Heart left ventricle (tissue), 16 donors: Measurements from ENCODE around the gene PDE6A. TPM values are rescaled to one million over a fixed set of nuclear protein-coding genes. Genes with fewer than 3 reads are reported as not detected.

Experiments
- ATAC-seq, 4 donors: fragments of 200-7000 bp; cut with Tn5 transposase; one replicate each; pipeline ENCODE4 v1.9.1; 2020 to 2022; ENCODE audit warnings: moderate library complexity in 4 of 4, mild to moderate bottlenecking in 3 of 4, moderate number of reproducible peaks in 1 of 4
- DNase-seq, 5 donors: peaks; one replicate each; pipeline ENCODE4 v3.0.0-alpha.2; 2020
- H3K27ac ChIP-seq, 12 donors: fragments of 200-600 bp; sonication (generic) in 4 of 12; one replicate each; pipeline versions ENCODE4 v1.5.0 to v1.8.0; 2016 to 2022; ENCODE audit warnings: mild to moderate bottlenecking in 2 of 12
- H3K27me3 ChIP-seq, 9 donors: fragments of 200-600 bp; sonication (generic) in 2 of 9; one replicate each; pipeline versions ENCODE4 v1.5.1 to v1.8.0; 2016 to 2022; ENCODE audit warnings: mild to moderate bottlenecking in 3 of 9
- H3K36me3 ChIP-seq, 9 donors: fragments of 200-600 bp; sonication (generic) in 2 of 9; one replicate each; pipeline versions ENCODE4 v1.5.0 to v1.8.0; 2018 to 2022; ENCODE audit warnings: mild to moderate bottlenecking in 2 of 9
- H3K4me1 ChIP-seq, 12 donors: fragments of 200-600 bp; sonication (generic) in 4 of 12; one replicate each; pipeline versions ENCODE4 v1.5.0 to v1.8.0; 2016 to 2022; ENCODE audit warnings: mild to moderate bottlenecking in 3 of 12
- H3K4me3 ChIP-seq, 12 donors: fragments of 200-600 bp; sonication (generic) in 4 of 12; one replicate each; pipeline versions ENCODE4 v1.5.0 to v1.8.0; 2017 to 2022; ENCODE audit warnings: mild to moderate bottlenecking in 9 of 12, moderate library complexity in 4 of 12
- H3K9me3 ChIP-seq, 12 donors: fragments of 200-600 bp; sonication (generic) in 4 of 12; one replicate each; pipeline versions ENCODE4 v1.5.0 to v1.8.0; 2016 to 2022; ENCODE audit warnings: mild to moderate bottlenecking in 1 of 12
- CTCF ChIP-seq, 12 donors: fragments of 200-600 bp; sonication (generic) in 4 of 12; IDR thresholded peaks; one replicate each; pipeline versions ENCODE4 v1.5.0 to v1.8.0; 2018 to 2022; ENCODE audit warnings: antibody characterized with exemption in 12 of 12, mild to moderate bottlenecking in 5 of 12
- POLR2A ChIP-seq, 2 donors: fragments of 450-650 bp; IDR thresholded peaks; one replicate each; pipeline ENCODE4 v1.6.1; 2017; ENCODE audit warnings: antibody characterized with exemption in 2 of 2, mild to moderate bottlenecking in 2 of 2, moderate library complexity in 2 of 2
- WGBS, 4 donors: extraction: QIAGEN DNeasy Blood & Tissue Kit in 2 of 4; methylation state at CpG; one replicate each; pipeline versions ENCODE4 v1.1.5 to v1.1.7; 2013 to 2018; 5-methylcytosine and 5-hydroxymethylcytosine counted together
- intact Hi-C, 10 donors: fragments of 100-400 bp; cut with DNase I; formaldehyde crosslinking; loops; one replicate each; pipeline versions ENCODE4 v1.11.1 to v1.14.2; 2022
- polyA plus RNA-seq, 2 donors: library from polyadenylated mRNA; stranded (reverse); fragments of 200-250 nt; gene quantifications; one replicate each; pipeline ENCODE4 v1.2.3, GENCODE V29; 2013
- total RNA-seq, 9 donors: library from RNA; depleted of rRNA in 2 of 9; stranded (reverse); fragments of >200 nt in 2 of 9; fragmentation: NEBNext Ultra II Directional in 3 of 9; extraction: Animal tissue kit (Norgen Biotek cat#: 25700) in 3 of 9; gene quantifications; one replicate each; pipeline versions ENCODE4 v1.1.0 to v1.2.4, GENCODE V29; 2016 to 2023
- donor health status: ischemic (EF 13 %, LVEDD 7.1; RV severe dilation, severe dysfunction).
- donor health status: healthy with polysubstance abuse.
- donor health status: DM: no; HTN: yes; CAD: no.
- donor health status: DM: no; HTN: no; CAD: no.
- donor health status: ischemic (EF 25% LVEDD 6.9; RV normal size, moderate dysfunction).
- donor health status: ischemic (EF 25% LVEDD 5.7; RV mildly dilated, moderate dysfunction).
- donor health status: healthy.
- donor health status: DM: yes; HTN: yes; CAD: no.
- donor health status: ischemic (EF 35%, LVEDD 5.7; RV mildly dilated, moderate dysfunction).
- donor health status: nonischemic (EF 11% LVEDD 7.7; RV severe dilation, severe dysfunction).
- donor health status: DM: yes; HTN: yes; CAD: no.
- donor health status: PGD.
- donor health status: ischemic (EF 29% LVEDD 5.4; RV normal size, mild dysfunction).
- donor health status: nonischemic (EF 23%, LVEDD 6.1; RV moderate dilation, normal function).

Gene PDE6A
- total and polyA plus RNA-seq, 11 donors, result 0.04 to 0.35 (median 0.11) TPM; not detected in 1

GRCh38 chr5:149911031-149911430 lies 33.6 kb downstream of the PDE6A start:
- Histone ChIP-seq H3K4me1 (peaks cover 0 to 3% (median 0%) of the 10 kb centered on the region in 12 donors), H3K36me3 (no peaks in the 10 kb centered on the region), H3K4me3 (no peak overlapping the region), H3K9me3 (no peaks in the 10 kb centered on the region), H3K27me3 (no peaks in the 10 kb centered on the region), H3K27ac (no peak overlapping the region)
- DNase-seq (no peak), ATAC-seq (no peak)
- TF ChIP-seq POLR2A (IDR thresholded peaks at IDR 0.05) (no peak), CTCF (IDR thresholded peaks at IDR 0.05) (no peak)
- intact Hi-C loops, result no loop called here
- 79 to 98% (median 84%) methylated on average over 1 of the region's 1 CpG for WGBS, 4 donors

- 83 to 91% (median 87%) methylated on average over 3 of the region's 3 CpGs for WGBS, 4 donors
- Histone ChIP-seq H3K9me3 (no peaks in the 10 kb centered on the region), H3K36me3 (no peaks in the 10 kb centered on the region), H3K27ac (no peak overlapping the region), H3K4me3 (no peak overlapping the region), H3K4me1 (peaks cover 0 to 5% (median 0%) of the 10 kb centered on the region in 12 donors), H3K27me3 (no peaks in the 10 kb centered on the region)
- DNase-seq (no peak), ATAC-seq (no peak)
- intact Hi-C loops, result no loop called here
- TF ChIP-seq POLR2A (IDR thresholded peaks at IDR 0.05), result no peak
Measured at GRCh38 chr5:149907828-149908227, 36.8 kb downstream of the PDE6A start.

GRCh38 chr5:149904977-149905376 lies 39.6 kb downstream of the PDE6A start:
- H3K27ac ChIP-seq, result no peak overlapping the region
- H3K9me3 ChIP-seq, result no peaks in the 10 kb centered on the region
- H3K4me3 ChIP-seq, result no peak overlapping the region
- H3K27me3 ChIP-seq, result no peaks in the 10 kb centered on the region
- no peaks in the 10 kb centered on the region for H3K36me3 ChIP-seq
- peaks cover 0 to 5% (median 0%) of the 10 kb centered on the region in 12 donors for H3K4me1 ChIP-seq
- intact Hi-C loops, result no loop called here
- DNase-seq (no peak), ATAC-seq (peak in 1 of 4 donors; percentile 22)
- TF ChIP-seq CTCF (IDR thresholded peaks at IDR 0.05) (no peak), POLR2A (IDR thresholded peaks at IDR 0.05) (no peak)

- intact Hi-C loops, result no loop called here
- WGBS, 4 donors, result 44 to 50% (median 48%) methylated on average over 4 of the region's 4 CpGs
- ATAC-seq, result peak in 2 of 4 donors; percentile 59 to 65
- Histone ChIP-seq H3K27ac (no peak overlapping the region), H3K9me3 (no peaks in the 10 kb centered on the region), H3K4me1 (peaks cover 0 to 5% (median 0%) of the 10 kb centered on the region in 12 donors), H3K4me3 (no peak overlapping the region), H3K27me3 (no peaks in the 10 kb centered on the region), H3K36me3 (no peaks in the 10 kb centered on the region)
- TF ChIP-seq CTCF (IDR thresholded peaks at IDR 0.05) (peak in 1 of 12 donors; percentile 6), POLR2A (IDR thresholded peaks at IDR 0.05) (no peak)
- no peak for DNase-seq
Measured at GRCh38 chr5:149904293-149904886, 40.2 kb downstream of the PDE6A start.

- no peak overlapping the region for H3K27ac ChIP-seq
- intact Hi-C loops, result no loop called here
- no peaks in the 10 kb centered on the region for H3K9me3 ChIP-seq
- no peaks in the 10 kb centered on the region for H3K27me3 ChIP-seq
- H3K36me3 ChIP-seq, result no peaks in the 10 kb centered on the region
- H3K4me1 ChIP-seq, result peaks cover 0 to 5% (median 0%) of the 10 kb centered on the region in 12 donors
- DNase-seq (no peak), ATAC-seq (no peak)
- WGBS, 4 donors, result 95 to 98% (median 97%) methylated on average over 2 of the region's 2 CpGs
- H3K4me3 ChIP-seq, result no peak overlapping the region
- TF ChIP-seq POLR2A (IDR thresholded peaks at IDR 0.05), result no peak
- no peak for TF ChIP-seq CTCF (IDR thresholded peaks at IDR 0.05)
Measured at GRCh38 chr5:149903404-149903803, 41.2 kb downstream of the PDE6A start.
